Esophagus squamous epithelium (tissue), 5 donors: Measurements from ENCODE around the gene FOXP1. TPM values are rescaled to one million over a fixed set of nuclear protein-coding genes. Genes with fewer than 3 reads are reported as not detected.

Experiments
- DNase-seq: peaks from one replicate; lab custom pipeline; 2025; lab: John Stamatoyannopoulos, UW
- H3K27ac ChIP-seq, 4 donors: fragments of 200-600 bp; sonication (generic); one replicate each; pipeline ENCODE4 v1.5.1; 2016 to 2019; ENCODE audit warnings: mild to moderate bottlenecking in 1 of 4
- H3K27me3 ChIP-seq, 4 donors: fragments of 200-600 bp; sonication (generic); 1 replicate in 3 of 4; 2 replicates in 1 of 4; pipeline versions ENCODE4 v1.5.1 to v1.6.0; 2017 to 2021; ENCODE audit warnings: antibody characterized with exemption in 1 of 4
- H3K36me3 ChIP-seq, 3 donors: fragments of 200-600 bp; sonication (generic); one replicate each; pipeline ENCODE4 v1.5.1; 2016 to 2019
- H3K4me1 ChIP-seq, 3 donors: fragments of 200-600 bp; sonication (generic); one replicate each; pipeline ENCODE4 v1.5.1; 2017 to 2019
- H3K4me3 ChIP-seq, 4 donors: fragments of 200-600 bp; sonication (generic); 1 replicate in 3 of 4; 2 replicates in 1 of 4; pipeline ENCODE4 v1.5.1; 2016 to 2019; ENCODE audit warnings: mild to moderate bottlenecking in 2 of 4, moderate library complexity in 1 of 4
- H3K9me3 ChIP-seq, 3 donors: fragments of 200-600 bp; sonication (generic); one replicate each; pipeline ENCODE4 v1.5.1; 2016 to 2019
- POLR2A ChIP-seq, 4 donors: fragments of 450-650 bp; IDR thresholded peaks; one replicate each; pipeline ENCODE4 v1.6.1; 2017; ENCODE audit warnings: antibody characterized with exemption in 4 of 4, mild to moderate bottlenecking in 4 of 4, moderate library complexity in 3 of 4
- WGBS, 2 donors: methylation state at CpG; one replicate each; pipeline ENCODE4 v1.1.5; 2018; 5-methylcytosine and 5-hydroxymethylcytosine counted together
- intact Hi-C: fragments of 100-400 bp; cut with DNase I; formaldehyde crosslinking; loops from one replicate; pipeline ENCODE4 v1.15.0; 2022
- total RNA-seq, 4 donors: library from RNA; depleted of rRNA; stranded (reverse); fragments of >200 nt; gene quantifications; one replicate each; pipeline ENCODE4 v1.1.0, GENCODE V29; 2016
- TF ChIP-seq, protein P1 (sequence below), 6 experiments: fragments of 450-650 bp in 4 of 6; fragments of 200-600 bp in 2 of 6; sonication (generic) in 2 of 6; IDR thresholded peaks; one replicate each; pipeline ENCODE4 v1.5.1; 2016 to 2019; ENCODE audit warnings: antibody characterized with exemption in 6 of 6, mild to moderate bottlenecking in 4 of 6, moderate library complexity in 4 of 6
- donor health status: DM: yes; HTN: yes; CAD: no.

Gene FOXP1
- total RNA-seq, 4 donors from 2014 or later = 49.1 to 124 (median 61.1) TPM

DNA sequence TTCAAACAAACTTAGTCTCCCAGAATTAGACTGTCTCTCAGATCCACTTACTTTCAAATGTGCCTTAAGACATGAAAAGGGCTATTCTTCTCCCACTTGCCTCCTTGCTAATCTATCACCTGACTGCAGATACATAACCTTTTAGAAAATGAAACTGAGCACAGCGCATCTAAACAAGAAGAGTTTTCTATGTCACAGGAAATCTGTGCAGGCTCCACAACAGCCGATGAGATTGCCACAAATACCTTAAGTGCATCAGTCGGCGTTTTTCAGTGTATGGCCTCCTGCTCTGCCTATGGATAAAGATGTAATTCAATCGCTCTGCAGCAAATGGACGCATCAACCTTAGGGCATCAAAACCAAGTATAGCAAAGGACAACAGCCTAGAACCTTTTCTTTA, 544.2 kb downstream of the FOXP1 start:
- Histone ChIP-seq H3K27me3 (no peaks in the 10 kb centered on the region), H3K4me3 (no peak overlapping the region), H3K27ac (no peak overlapping the region), H3K4me1 (peaks cover 0 to 35% (median 11%) of the 10 kb centered on the region in 3 donors), H3K36me3 (peaks cover 0 to 98% (median 6%) of the 10 kb centered on the region in 3 donors), H3K9me3 (no peaks in the 10 kb centered on the region)
- intact Hi-C loops = no loop called here
- no peak for DNase-seq
- TF ChIP-seq POLR2A (IDR thresholded peaks at IDR 0.05) = no peak
- TF ChIP-seq, protein P1, sequence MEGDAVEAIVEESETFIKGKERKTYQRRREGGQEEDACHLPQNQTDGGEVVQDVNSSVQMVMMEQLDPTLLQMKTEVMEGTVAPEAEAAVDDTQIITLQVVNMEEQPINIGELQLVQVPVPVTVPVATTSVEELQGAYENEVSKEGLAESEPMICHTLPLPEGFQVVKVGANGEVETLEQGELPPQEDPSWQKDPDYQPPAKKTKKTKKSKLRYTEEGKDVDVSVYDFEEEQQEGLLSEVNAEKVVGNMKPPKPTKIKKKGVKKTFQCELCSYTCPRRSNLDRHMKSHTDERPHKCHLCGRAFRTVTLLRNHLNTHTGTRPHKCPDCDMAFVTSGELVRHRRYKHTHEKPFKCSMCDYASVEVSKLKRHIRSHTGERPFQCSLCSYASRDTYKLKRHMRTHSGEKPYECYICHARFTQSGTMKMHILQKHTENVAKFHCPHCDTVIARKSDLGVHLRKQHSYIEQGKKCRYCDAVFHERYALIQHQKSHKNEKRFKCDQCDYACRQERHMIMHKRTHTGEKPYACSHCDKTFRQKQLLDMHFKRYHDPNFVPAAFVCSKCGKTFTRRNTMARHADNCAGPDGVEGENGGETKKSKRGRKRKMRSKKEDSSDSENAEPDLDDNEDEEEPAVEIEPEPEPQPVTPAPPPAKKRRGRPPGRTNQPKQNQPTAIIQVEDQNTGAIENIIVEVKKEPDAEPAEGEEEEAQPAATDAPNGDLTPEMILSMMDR (IDR thresholded peaks at IDR 0.05) = no peak
- WGBS, 2 donors = 78 to 85% methylated on average over 6 of the region's 6 CpGs

- Histone ChIP-seq H3K27ac (peak overlapping the region in 1 of 4 donors; percentile 20), H3K36me3 (peaks cover 0 to 96% (median 6%) of the 10 kb centered on the region in 3 donors), H3K4me1 (peaks cover 8 to 50% (median 20%) of the 10 kb centered on the region in 3 donors), H3K4me3 (no peak overlapping the region), H3K9me3 (no peaks in the 10 kb centered on the region), H3K27me3 (no peaks in the 10 kb centered on the region)
- no peak for DNase-seq
- intact Hi-C loops = no loop called here
- 68 to 88% methylated on average over 7 of the region's 7 CpGs for WGBS, 2 donors
- TF ChIP-seq, protein P1 (IDR thresholded peaks at IDR 0.05) = no peak
- TF ChIP-seq POLR2A (IDR thresholded peaks at IDR 0.05) = no peak
These were observed 545.8 kb downstream of the FOXP1 start for GRCh38 chr3:71037775-71038174.

GRCh38 chr3:71035886-71036285, 547.6 kb downstream of the FOXP1 start:
- no peaks in the 10 kb centered on the region for H3K9me3 ChIP-seq
- DNase-seq = no peak
- no peak overlapping the region for H3K4me3 ChIP-seq
- WGBS, 2 donors = 70 to 78% methylated on average over 5 of the region's 5 CpGs
- H3K27ac ChIP-seq = peak overlapping the region in 2 of 4 donors; percentile 2 to 26
- H3K4me1 ChIP-seq = peaks cover 13 to 69% (median 33%) of the 10 kb centered on the region in 3 donors
- no peaks in the 10 kb centered on the region for H3K27me3 ChIP-seq
- intact Hi-C loops = no loop called here
- H3K36me3 ChIP-seq = peaks cover 0 to 96% (median 2%) of the 10 kb centered on the region in 3 donors
- TF ChIP-seq POLR2A (IDR thresholded peaks at IDR 0.05) = no peak
- TF ChIP-seq, protein P1 (IDR thresholded peaks at IDR 0.05) = no peak

DNA sequence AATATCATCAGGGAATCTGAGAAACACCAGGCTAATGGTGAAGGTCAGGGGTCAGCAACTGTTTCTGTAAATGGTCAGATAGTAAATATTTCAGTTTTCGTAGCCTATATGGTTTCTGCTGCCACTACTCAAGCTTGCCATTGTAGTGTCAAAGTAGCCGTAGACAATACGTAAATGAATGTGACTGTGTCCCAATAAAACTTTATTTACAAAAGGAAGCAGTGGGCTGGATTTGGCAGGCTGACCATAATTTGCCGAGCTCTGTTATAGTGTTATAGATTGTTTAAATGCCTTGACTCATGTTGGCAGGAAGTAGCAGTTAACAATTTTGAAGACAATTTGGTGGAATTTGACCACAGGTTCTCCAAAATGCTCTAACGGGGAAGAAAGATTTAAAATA, 548.2 kb downstream of the FOXP1 start:
- intact Hi-C loops = no loop called here
- peaks cover 13 to 73% (median 33%) of the 10 kb centered on the region in 3 donors for H3K4me1 ChIP-seq
- H3K9me3 ChIP-seq = no peaks in the 10 kb centered on the region
- H3K36me3 ChIP-seq = peaks cover 0 to 94% (median 0%) of the 10 kb centered on the region in 3 donors
- no peak overlapping the region for H3K4me3 ChIP-seq
- H3K27ac ChIP-seq = peak overlapping the region in 2 of 4 donors; percentile 2 to 67
- TF ChIP-seq POLR2A (IDR thresholded peaks at IDR 0.05) = no peak
- TF ChIP-seq, protein P1 (IDR thresholded peaks at IDR 0.05) = no peak
- DNase-seq = no peak
- WGBS, 2 donors = 61 to 69% methylated on average over 5 of the region's 5 CpGs
- no peaks in the 10 kb centered on the region for H3K27me3 ChIP-seq

GRCh38 chr3:71033681-71034220, 549.8 kb downstream of the FOXP1 start:
- H3K36me3 ChIP-seq = peaks cover 0 to 92% (median 0%) of the 10 kb centered on the region in 3 donors
- intact Hi-C loops = no loop called here
- H3K4me3 ChIP-seq = no peak overlapping the region
- TF ChIP-seq, protein P1 (IDR thresholded peaks at IDR 0.05) = no peak
- TF ChIP-seq POLR2A (IDR thresholded peaks at IDR 0.05) = no peak
- H3K27ac ChIP-seq = peak overlapping the region in 3 of 4 donors; percentile 18 to 67 (median 59)
- no peak for DNase-seq
- 67% methylated on average over 9 of the region's 9 CpGs for WGBS, 2 donors
- peaks cover 13 to 73% (median 33%) of the 10 kb centered on the region in 3 donors for H3K4me1 ChIP-seq
- no peaks in the 10 kb centered on the region for H3K27me3 ChIP-seq
- H3K9me3 ChIP-seq = no peaks in the 10 kb centered on the region
